G401 (cell line): ENCODE data around the gene FRMD4B. TPM values are rescaled to one million over a fixed set of nuclear protein-coding genes. Genes with fewer than 3 reads are reported as not detected.

ENCODE experiments used
- DNase-seq: peaks from one replicate; pipeline ENCODE4 v3.0.0-alpha.2; 2015; ENCODE audit warnings: low spot score
- in situ Hi-C: cut with HindIII; loops from 2 replicates; pipeline ENCODE4 v1.10.0; 2016; ENCODE audit warnings: low sequenced_read_pairs, mixed read lengths
- total RNA-seq: library from RNA; depleted of rRNA; stranded (reverse); fragments of >200 nt; shearing (Covaris generic); gene quantifications from 2 replicates; pipeline ENCODE4 v1.2.3, GENCODE V29; 2014

Gene FRMD4B
- total RNA-seq, 1 experiment from 2014 or later = 19.9 TPM

DNA sequence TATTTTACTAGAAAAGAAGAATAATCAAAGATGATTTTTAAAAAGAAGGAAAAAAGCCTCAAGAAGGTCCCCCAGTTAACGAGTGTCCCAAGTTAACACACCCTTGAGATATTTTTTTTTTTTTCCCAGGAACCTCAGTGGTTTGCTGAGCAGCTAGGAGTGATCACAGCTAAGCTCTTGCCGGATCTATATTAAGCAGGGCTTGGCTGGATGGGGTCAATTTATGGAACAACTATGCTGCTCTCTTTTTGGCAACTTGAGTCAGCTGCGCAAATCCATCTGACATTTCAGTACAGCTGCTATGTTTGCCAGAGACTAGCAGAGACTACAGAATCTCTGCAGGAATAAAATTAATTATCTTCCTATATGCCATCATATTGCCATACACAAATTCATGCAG is 263.5 kb downstream of the FRMD4B start, which contains the start of gene LMOD3:
Gene LMOD3 (minus strand): TSS at position 193 of the 400 bp plus-strand sequence. CDS start 209 bp downstream, outside the sequence.
- no peak for DNase-seq
- in situ Hi-C loops = no loop called here

DNA sequence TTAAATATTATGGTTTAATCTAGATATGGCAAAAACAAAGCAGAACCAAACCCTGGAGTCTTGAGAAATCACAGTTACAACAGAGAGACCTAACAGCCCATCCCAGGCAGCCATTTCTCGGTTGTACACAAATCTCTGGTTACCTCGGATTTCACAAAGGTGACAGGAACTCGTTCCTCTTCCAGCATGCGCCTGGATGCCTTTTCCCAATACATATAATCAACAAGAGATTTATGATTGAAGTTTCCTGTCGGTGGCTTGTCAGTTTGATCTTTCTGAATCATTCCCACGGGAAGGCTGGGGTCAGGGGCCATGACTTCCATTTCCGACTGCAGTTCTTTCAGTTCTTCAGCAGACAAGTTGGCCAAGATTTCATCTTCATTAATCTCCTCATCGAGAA is 263.9 kb downstream of the FRMD4B start:
- no peak for DNase-seq
- in situ Hi-C loops = no loop called here

DNA sequence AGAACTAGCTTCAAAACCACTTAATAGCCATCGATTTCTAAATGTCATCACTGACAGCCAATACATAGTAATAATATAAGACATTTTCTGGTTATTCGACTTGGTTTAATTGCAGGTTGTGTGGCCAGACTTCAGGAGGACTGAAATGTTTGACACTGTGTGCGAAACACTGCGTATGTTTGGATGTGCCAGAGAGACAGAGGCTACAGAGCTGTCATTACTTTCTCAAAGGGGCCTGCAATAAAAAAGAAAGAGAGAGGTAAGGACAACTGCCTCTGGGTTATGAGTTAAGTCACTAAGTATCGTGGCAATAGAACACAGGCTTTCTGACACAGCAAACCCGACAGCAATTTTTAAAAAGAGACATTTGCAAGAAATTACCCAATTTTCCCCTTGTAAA is 264.4 kb downstream of the FRMD4B start:
- in situ Hi-C loops = no loop called here
- no peak for DNase-seq

DNA sequence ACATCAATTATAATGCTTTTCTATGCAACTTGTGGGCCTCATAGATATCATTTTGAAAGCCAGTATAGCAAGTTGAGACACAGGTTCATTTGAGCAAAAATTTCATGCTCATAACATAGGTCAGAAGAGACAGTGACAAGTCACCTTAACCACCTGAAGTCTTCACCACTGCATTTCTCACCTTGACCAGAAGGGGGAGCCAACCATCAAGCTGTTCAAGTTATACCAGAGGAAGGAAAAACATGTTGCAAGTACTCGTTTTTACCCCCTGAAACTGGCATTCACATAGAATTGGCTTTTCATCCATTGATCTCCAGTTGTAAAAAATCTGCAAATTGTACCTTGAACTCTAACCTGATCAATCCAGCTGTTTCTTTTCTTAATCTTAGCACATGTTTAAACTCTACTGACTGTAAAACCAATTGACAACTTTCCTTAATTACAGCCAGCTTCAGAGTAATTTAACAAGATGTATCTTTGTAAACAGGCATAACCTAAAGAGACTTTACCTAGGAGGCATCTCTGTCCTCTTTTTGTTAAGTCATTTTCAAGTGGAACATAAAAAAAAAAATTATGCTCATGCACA is 264.9 kb downstream of the FRMD4B start:
- in situ Hi-C loops = no loop called here
- DNase-seq = peak; percentile 80
